Activated CD8-positive, alpha-beta memory T cell treated with anti-CD3 and anti-CD28 coated beads for 36 hours (primary cell): ENCODE data around the gene JOSD1. TPM values are rescaled to one million over a fixed set of nuclear protein-coding genes. Genes with fewer than 3 reads are reported as not detected.

Experiments
- CTCF ChIA-PET: fragments of 350-600 bp; sonication (Branson Sonifier 250); formaldehyde crosslinking; loops from one replicate; lab custom pipeline; 2021; ENCODE audit warnings: antibody characterized with exemption; lab: Charles Lee
- POLR2A ChIA-PET: fragments of 350-600 bp; sonication (Branson Sonifier 250); formaldehyde crosslinking; loops from one replicate; lab custom pipeline; 2021; ENCODE audit warnings: antibody characterized with exemption; lab: Charles Lee
- total RNA-seq, 2 experiments: library from RNA; stranded (reverse); gene quantifications; one replicate each; pipeline ENCODE4 v1.2.3, GENCODE V29; 2021

Gene JOSD1
- total RNA-seq, 2 experiments from 2014 or later: 90.6 to 95.1 TPM

- ChIA-PET POLR2A (interaction anchor here (0.7 to 1.4 kb wide), 4 partner anchors 14 to 19 kb away, joined by 3 to 10 read pairs (median 4); no protein-coding TSS in a partner anchor), CTCF (interaction anchor here (0.6 to 3.5 kb wide), 4 partner anchors 11 to 455 kb away, joined by 3 to 12 read pairs (median 4); no protein-coding TSS in a partner anchor)
Measured at GRCh38 chr22:38735465-38736256, 34.9 kb upstream of the JOSD1 start.

GRCh38 chr22:38735126-38735464 lies 34.4 kb upstream of the JOSD1 start:
- POLR2A ChIA-PET: interaction anchor here (1.1 to 1.4 kb wide), 3 partner anchors 15 to 20 kb away, joined by 4 to 10 read pairs (median 5); no protein-coding TSS in a partner anchor
- CTCF ChIA-PET: interaction anchor here (0.6 to 3.5 kb wide), 4 partner anchors 10 to 454 kb away, joined by 3 to 12 read pairs (median 8); no protein-coding TSS in a partner anchor

GRCh38 chr22:38734421-38735100 lies 33.8 kb upstream of the JOSD1 start:
- ChIA-PET CTCF (interaction anchor here (0.6 to 3.5 kb wide), 5 partner anchors 10 to 454 kb away, joined by 3 to 12 read pairs (median 4); no protein-coding TSS in a partner anchor), POLR2A (interaction anchor here (1.1 to 1.4 kb wide), 2 partner anchors 16 to 20 kb away, joined by 4 to 5 read pairs; no protein-coding TSS in a partner anchor)

GRCh38 chr22:38733724-38734381 lies 33.1 kb upstream of the JOSD1 start:
- CTCF ChIA-PET: interaction anchor here (1.0 to 3.5 kb wide), 6 partner anchors 9 to 34 kb away, joined by 3 to 12 read pairs (median 6); no protein-coding TSS in a partner anchor
- POLR2A ChIA-PET: interaction anchor here (1.1 to 1.4 kb wide), 2 partner anchors 10 to 16 kb away, joined by 3 to 5 read pairs; no protein-coding TSS in a partner anchor

- CTCF ChIA-PET: interaction anchor here (0.7 to 3.5 kb wide), 8 partner anchors 8 to 125 kb away, joined by 3 to 12 read pairs (median 5); no protein-coding TSS in a partner anchor
- POLR2A ChIA-PET: interaction anchor here (1.0 to 1.1 kb wide), 2 partner anchors 10 to 13 kb away, joined by 3 to 4 read pairs; no protein-coding TSS in a partner anchor
Measured at GRCh38 chr22:38733329-38733723, 32.6 kb upstream of the JOSD1 start.

- POLR2A ChIA-PET: interaction anchor here (1.0 to 1.3 kb wide), 3 partner anchors 9 to 19 kb away, joined by 3 to 4 read pairs (median 4); no protein-coding TSS in a partner anchor
- CTCF ChIA-PET: interaction anchor here (0.6 to 3.5 kb wide), 8 partner anchors 7 to 39 kb away, joined by 3 to 12 read pairs (median 4); no protein-coding TSS in a partner anchor
Measured at GRCh38 chr22:38732251-38732815, 31.6 kb upstream of the JOSD1 start.

- ChIA-PET POLR2A (interaction anchor here (1.3 kb wide), 1 partner anchor 19 kb away, joined by 4 read pairs; no protein-coding TSS in a partner anchor), CTCF (interaction anchor here (0.7 to 3.3 kb wide), 5 partner anchors 15 to 37 kb away, joined by 3 to 12 read pairs (median 3); no protein-coding TSS in a partner anchor)
Measured at GRCh38 chr22:38731703-38732161, 31.0 kb upstream of the JOSD1 start.

GRCh38 chr22:38730411-38730871 lies 29.7 kb upstream of the JOSD1 start:
- POLR2A ChIA-PET: interaction anchor here (1.1 kb wide), 1 partner anchor 16 kb away, joined by 7 read pairs; no protein-coding TSS in a partner anchor
- CTCF ChIA-PET: interaction anchor here (1.3 kb wide), 1 partner anchor 16 kb away, joined by 3 read pairs; no protein-coding TSS in a partner anchor

- POLR2A ChIA-PET: interaction anchor here (1.1 kb wide), 1 partner anchor 15 kb away, joined by 7 read pairs; no protein-coding TSS in a partner anchor
- CTCF ChIA-PET: no interaction called here
Measured at GRCh38 chr22:38729946-38730345, 29.2 kb upstream of the JOSD1 start.

GRCh38 chr22:38728871-38729796 lies 28.4 kb upstream of the JOSD1 start:
- CTCF ChIA-PET: no interaction called here

GRCh38 chr22:38727530-38728451 lies 27.0 kb upstream of the JOSD1 start:
- CTCF ChIA-PET: no interaction called here
- POLR2A ChIA-PET: no interaction called here

More at GRCh38 chr22:38728871-38729796, 28.4 kb upstream of the JOSD1 start:
- POLR2A ChIA-PET: interaction anchor here (1.1 kb wide), 1 partner anchor 15 kb away, joined by 7 read pairs; no protein-coding TSS in a partner anchor

- POLR2A ChIA-PET: no interaction called here
- CTCF ChIA-PET: no interaction called here
Measured at GRCh38 chr22:38727123-38727522, 26.4 kb upstream of the JOSD1 start.

GRCh38 chr22:38725900-38726655 lies 25.3 kb upstream of the JOSD1 start:
- ChIA-PET CTCF (interaction anchor here (1.1 to 2.2 kb wide), 3 partner anchors 8 to 143 kb away, joined by 4 to 12 read pairs (median 7); no protein-coding TSS in a partner anchor), POLR2A (no interaction called here)

GRCh38 chr22:38724926-38725571 lies 24.3 kb upstream of the JOSD1 start:
- POLR2A ChIA-PET: interaction anchor here (0.7 kb wide), 1 partner anchor 26 kb away, joined by 3 read pairs; no protein-coding TSS in a partner anchor

More at GRCh38 chr22:38724926-38725571, 24.3 kb upstream of the JOSD1 start:
- CTCF ChIA-PET: interaction anchor here (0.7 to 2.2 kb wide), 9 partner anchors 9 to 672 kb away, joined by 3 to 12 read pairs (median 4); no protein-coding TSS in a partner anchor
